ENCODE measurements around the gene CCDC71L.

Gene CCDC71L

DNA sequence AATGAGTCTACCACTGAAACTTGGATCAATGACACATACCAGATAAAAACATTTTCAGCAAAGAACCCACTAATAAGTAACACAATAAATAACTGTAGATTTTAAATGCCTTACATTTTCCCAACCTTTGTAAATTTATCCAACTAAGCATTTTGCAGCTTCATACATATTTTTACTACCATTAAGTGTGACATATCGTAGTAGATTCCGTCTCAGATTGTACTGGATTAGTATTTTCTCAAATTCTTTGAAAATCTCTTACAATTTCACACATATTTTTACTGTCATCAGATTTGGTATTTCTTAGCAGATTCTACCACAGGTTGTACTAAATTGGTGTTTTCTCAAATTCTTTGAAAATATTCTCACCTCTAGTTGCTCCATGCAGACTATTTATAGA is 26.0 kb downstream of the CCDC71L start:
- DNase-seq (ENCODE audit: low read depth in 2 of 2), result no peak
- H3K4me3 ChIP-seq (replicated peaks in 1 of 2; ENCODE audit: low read depth in 2 of 2, low read length in 2 of 2), result no peak overlapping the region
- TF ChIP-seq, protein P1, sequence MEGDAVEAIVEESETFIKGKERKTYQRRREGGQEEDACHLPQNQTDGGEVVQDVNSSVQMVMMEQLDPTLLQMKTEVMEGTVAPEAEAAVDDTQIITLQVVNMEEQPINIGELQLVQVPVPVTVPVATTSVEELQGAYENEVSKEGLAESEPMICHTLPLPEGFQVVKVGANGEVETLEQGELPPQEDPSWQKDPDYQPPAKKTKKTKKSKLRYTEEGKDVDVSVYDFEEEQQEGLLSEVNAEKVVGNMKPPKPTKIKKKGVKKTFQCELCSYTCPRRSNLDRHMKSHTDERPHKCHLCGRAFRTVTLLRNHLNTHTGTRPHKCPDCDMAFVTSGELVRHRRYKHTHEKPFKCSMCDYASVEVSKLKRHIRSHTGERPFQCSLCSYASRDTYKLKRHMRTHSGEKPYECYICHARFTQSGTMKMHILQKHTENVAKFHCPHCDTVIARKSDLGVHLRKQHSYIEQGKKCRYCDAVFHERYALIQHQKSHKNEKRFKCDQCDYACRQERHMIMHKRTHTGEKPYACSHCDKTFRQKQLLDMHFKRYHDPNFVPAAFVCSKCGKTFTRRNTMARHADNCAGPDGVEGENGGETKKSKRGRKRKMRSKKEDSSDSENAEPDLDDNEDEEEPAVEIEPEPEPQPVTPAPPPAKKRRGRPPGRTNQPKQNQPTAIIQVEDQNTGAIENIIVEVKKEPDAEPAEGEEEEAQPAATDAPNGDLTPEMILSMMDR (IDR thresholded peaks at IDR 0.05; ENCODE audit: low read depth, low read length), result no peak

DNA sequence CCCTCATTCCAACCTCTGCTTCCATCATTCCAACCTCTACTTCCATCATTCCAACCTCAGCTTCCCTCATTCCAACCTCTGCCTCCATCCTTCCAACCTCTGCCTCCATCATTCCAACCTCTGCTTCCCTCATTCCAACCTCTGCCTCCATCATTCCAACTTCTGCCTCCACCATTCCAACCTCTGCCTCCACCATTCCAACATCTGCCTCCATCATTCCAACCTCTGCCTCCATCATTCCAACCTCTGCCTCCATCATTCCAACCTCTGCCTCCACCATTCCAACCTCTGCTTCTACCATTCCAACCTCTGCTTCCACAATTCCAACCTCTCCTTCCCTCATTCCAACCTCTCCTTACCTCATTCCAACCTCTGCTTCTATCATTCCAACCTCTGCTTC is 30.3 kb downstream of the CCDC71L start:
- no peak overlapping the region for H3K4me3 ChIP-seq (replicated peaks in 1 of 2; ENCODE audit: low read depth in 2 of 2, low read length in 2 of 2)
- TF ChIP-seq, protein P1 (IDR thresholded peaks at IDR 0.05; ENCODE audit: low read depth, low read length), result no peak
- no peak for DNase-seq (ENCODE audit: low read depth in 2 of 2)

DNA sequence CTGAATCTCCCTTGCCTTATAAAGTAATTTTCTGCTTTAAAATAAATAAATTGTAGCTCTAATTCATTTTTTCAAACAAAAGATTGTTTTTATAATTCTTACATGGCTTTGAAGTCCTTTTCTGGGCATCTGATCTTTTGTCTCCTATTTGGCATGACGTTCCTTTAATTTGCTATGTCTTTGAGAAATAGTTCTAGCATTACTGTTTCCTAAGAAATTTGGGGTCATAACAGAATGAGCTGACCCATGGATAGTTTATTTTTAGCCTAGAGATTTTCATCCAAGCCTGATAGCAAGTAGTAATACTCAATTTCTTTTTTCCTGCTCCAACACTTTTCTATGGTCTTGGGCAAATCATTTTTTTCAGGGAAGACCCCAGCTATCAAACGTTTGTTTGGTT is 31.4 kb downstream of the CCDC71L start:
- peak; percentile 47 to 59 for DNase-seq (ENCODE audit: low read depth in 2 of 2)
- TF ChIP-seq, protein P1 (IDR thresholded peaks at IDR 0.05; ENCODE audit: low read depth, low read length), result no peak
- no peak overlapping the region for H3K4me3 ChIP-seq (replicated peaks in 1 of 2; ENCODE audit: low read depth in 2 of 2, low read length in 2 of 2)

DNA sequence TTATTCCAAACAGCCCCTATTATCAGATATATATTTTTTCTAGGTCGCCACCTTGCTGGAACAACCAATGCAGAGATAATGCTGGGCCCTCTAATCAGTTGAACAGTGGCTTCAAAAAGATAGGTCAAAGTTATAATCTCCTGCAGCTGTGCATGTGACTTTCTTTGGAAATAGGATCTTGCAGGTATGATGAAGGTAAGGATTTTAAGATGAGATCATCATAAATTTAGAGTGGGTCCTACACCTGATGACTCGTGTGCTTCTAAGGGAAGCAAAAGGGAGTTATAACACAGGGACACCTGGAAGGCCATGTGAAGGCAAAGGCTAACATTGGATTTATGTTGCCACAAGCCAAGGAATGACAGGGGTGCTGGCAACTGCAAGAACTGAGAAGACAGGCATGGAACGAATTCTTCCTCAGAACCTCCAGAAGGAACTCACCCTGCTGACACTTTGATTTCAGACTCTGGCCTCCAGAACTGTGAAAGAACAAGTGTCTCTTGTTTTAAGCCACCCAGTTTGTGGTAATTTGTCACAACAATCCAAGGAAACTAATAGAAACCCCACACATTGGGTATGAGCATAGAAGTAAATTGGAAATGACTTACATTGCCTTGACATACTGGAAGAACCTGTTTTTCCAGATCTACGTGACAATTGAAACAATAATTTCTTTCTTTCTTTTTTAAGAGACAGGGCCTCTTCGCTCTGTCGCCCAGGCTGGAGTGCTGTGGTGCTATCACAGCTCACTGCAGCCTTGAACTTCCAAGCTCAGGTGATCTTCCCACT is 34.4 kb downstream of the CCDC71L start:
- TF ChIP-seq, protein P1 (IDR thresholded peaks at IDR 0.05; ENCODE audit: low read depth, low read length), result no peak
- no peak for DNase-seq (ENCODE audit: low read depth in 2 of 2)
- no peak overlapping the region for H3K4me3 ChIP-seq (replicated peaks in 1 of 2; ENCODE audit: low read depth in 2 of 2, low read length in 2 of 2)

DNA sequence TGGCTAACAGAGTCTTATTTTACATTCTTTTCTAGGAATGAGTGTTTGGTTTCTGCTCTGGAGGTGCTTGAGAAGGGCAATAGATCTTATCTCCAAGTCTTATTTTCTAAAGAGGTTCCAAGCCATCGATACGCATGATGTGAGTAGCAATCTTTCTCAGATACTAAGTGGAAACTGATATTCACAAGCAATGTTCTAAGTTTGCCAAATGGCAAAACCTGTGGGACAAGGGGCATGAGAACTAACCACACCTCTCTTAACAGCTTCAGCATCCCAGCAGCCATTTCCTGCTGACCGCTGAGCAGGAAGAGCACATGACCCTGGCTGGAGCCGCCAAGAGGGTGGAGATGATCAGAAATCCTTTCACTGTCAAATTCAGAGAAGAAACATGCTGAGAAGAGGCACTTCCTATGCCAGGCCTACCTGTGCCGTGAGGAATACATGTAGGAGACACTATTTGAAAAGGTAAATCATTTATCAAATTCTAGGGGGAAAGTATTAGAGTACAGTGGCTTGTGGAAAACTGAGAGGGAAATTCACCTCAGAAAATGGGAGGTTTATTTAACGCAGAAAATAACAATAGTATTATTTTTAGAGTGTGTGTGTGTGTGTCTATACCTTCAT is 35.2 kb downstream of the CCDC71L start:
- H3K4me3 ChIP-seq (replicated peaks in 1 of 2; ENCODE audit: low read depth in 2 of 2, low read length in 2 of 2), result no peak overlapping the region
- peak in 1 of 2 donors; percentile 29 for DNase-seq (ENCODE audit: low read depth in 2 of 2)
- TF ChIP-seq, protein P1 (IDR thresholded peaks at IDR 0.05; ENCODE audit: low read depth, low read length), result no peak

DNA sequence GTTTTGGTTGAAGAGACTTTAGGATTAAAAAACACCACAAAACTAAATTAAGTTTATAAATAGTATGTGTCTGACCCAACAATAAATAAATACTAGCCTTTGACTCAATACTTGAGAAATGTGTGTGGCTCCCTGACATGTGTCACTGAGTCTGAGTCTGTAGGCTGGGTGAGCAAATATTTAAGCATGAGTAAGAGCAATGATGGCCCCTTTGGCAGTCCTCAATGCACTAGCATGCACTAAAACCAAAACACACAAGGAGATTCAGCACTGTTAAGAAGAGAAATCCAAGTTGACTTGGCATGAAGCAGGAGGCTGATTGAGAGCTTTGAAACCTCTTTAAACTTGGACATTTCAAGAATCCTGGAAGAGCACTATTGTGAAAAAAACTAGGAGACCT is 37.1 kb downstream of the CCDC71L start:
- TF ChIP-seq, protein P1 (IDR thresholded peaks at IDR 0.05; ENCODE audit: low read depth, low read length), result no peak
- no peak overlapping the region for H3K4me3 ChIP-seq (replicated peaks in 1 of 2; ENCODE audit: low read depth in 2 of 2, low read length in 2 of 2)
- peak; percentile 42 to 85 for DNase-seq (ENCODE audit: low read depth in 2 of 2)
